Naive thymus-derived CD4-positive, alpha-beta T cell (primary cell): ENCODE results near the gene RNU4-1. TPM values are rescaled to one million over a fixed set of nuclear protein-coding genes. Genes with fewer than 3 reads are reported as not detected.

Experiments used
- ATAC-seq: fragments of 150-1000 bp; cut with Tn5 transposase; 2 replicates; pipeline ENCODE4 v1.10.0; 2021; ENCODE audit warnings: mild to moderate bottlenecking, moderate library complexity
- CTCF ChIA-PET: fragments of 350-600 bp; sonication (Branson Sonifier 250); formaldehyde crosslinking; loops from one replicate; lab custom pipeline; 2021; ENCODE audit warnings: antibody characterized with exemption; lab: Charles Lee
- POLR2A ChIA-PET: fragments of 350-600 bp; sonication (Branson Sonifier 250); formaldehyde crosslinking; loops from one replicate; lab custom pipeline; 2021; ENCODE audit warnings: antibody characterized with exemption, inconsistent platforms; lab: Charles Lee
- DNase-seq, 9 donors: peaks; one replicate each; pipeline versions ENCODE4 v3.0.0 to v3.0.0-alpha.2; 2020 to 2022; ENCODE audit warnings: mixed read lengths in 1 of 9
- H3K27ac ChIP-seq: one replicate; pipeline ENCODE4 v1.7.0; 2013; ENCODE audit warnings: mild to moderate bottlenecking, low read depth, low read length, moderate library complexity
- H3K27me3 ChIP-seq, 2 donors: one replicate each; pipeline ENCODE4 v1.7.0; 2013; ENCODE audit warnings: low read length in 2 of 2, mild to moderate bottlenecking in 2 of 2, moderate library complexity in 2 of 2; ENCODE audit not compliant: control insufficient read depth in 2 of 2, insufficient read depth in 2 of 2
- H3K36me3 ChIP-seq, 3 experiments: 1 replicate in 2 of 3; 2 replicates in 1 of 3; pipeline ENCODE4 v1.7.0; 2013; ENCODE audit warnings: low read length in 3 of 3, mild to moderate bottlenecking in 3 of 3, moderate library complexity in 1 of 3; ENCODE audit not compliant: insufficient read depth in 3 of 3, control insufficient read depth in 2 of 3
- H3K4me1 ChIP-seq, 2 donors: one replicate each; pipeline ENCODE4 v1.7.0; 2013; ENCODE audit warnings: low read length in 2 of 2, mild to moderate bottlenecking in 2 of 2, moderate library complexity in 1 of 2; ENCODE audit not compliant: control insufficient read depth in 2 of 2, insufficient read depth in 2 of 2
- H3K4me3 ChIP-seq: 2 replicates; pipeline ENCODE4 v1.7.0; 2013; ENCODE audit warnings: mild to moderate bottlenecking, low read length
- H3K9me3 ChIP-seq, 3 experiments: 1 replicate in 2 of 3; 2 replicates in 1 of 3; pipeline ENCODE4 v1.7.0; 2013; ENCODE audit warnings: low read length in 3 of 3; ENCODE audit not compliant: control insufficient read depth in 2 of 3
- H3K27ac Mint-ChIP-seq, 9 donors: one replicate each; pipeline ENCODE4 v1.8.0; 2020 to 2022; ENCODE audit warnings: mixed read lengths in 9 of 9, mild to moderate bottlenecking in 8 of 9, moderate library complexity in 5 of 9, inconsistent platforms in 2 of 9
- H3K27me3 Mint-ChIP-seq, 5 donors: one replicate each; pipeline ENCODE4 v1.8.0; 2021 to 2022; ENCODE audit warnings: mixed read lengths in 5 of 5, mild to moderate bottlenecking in 1 of 5
- H3K36me3 Mint-ChIP-seq, 5 donors: one replicate each; pipeline ENCODE4 v1.8.0; 2020 to 2022; ENCODE audit warnings: mixed read lengths in 5 of 5, mild to moderate bottlenecking in 3 of 5, inconsistent platforms in 1 of 5
- H3K4me1 Mint-ChIP-seq, 7 donors: one replicate each; pipeline ENCODE4 v1.8.0; 2020 to 2022; ENCODE audit warnings: mixed read lengths in 7 of 7, mild to moderate bottlenecking in 3 of 7, inconsistent platforms in 1 of 7
- H3K4me3 Mint-ChIP-seq, 10 donors: one replicate each; pipeline ENCODE4 v1.8.0; 2020 to 2022; ENCODE audit warnings: mild to moderate bottlenecking in 10 of 10, mixed read lengths in 10 of 10, moderate library complexity in 6 of 10, inconsistent platforms in 2 of 10
- H3K9me3 Mint-ChIP-seq, 11 donors: one replicate each; pipeline ENCODE4 v1.8.0; 2020 to 2022; ENCODE audit warnings: mixed read lengths in 11 of 11, mild to moderate bottlenecking in 4 of 11, inconsistent platforms in 1 of 11, moderate library complexity in 1 of 11
- intact Hi-C, 2 donors: fragments of 100-400 bp; cut with micrococcal nuclease; formaldehyde crosslinking; loops; one replicate each; pipeline ENCODE4 v1.15.1; 2023
- polyA plus RNA-seq, 2 donors: library from polyadenylated mRNA; unstranded; fragments of 300-500 nt; fragmentation: Illumina TruSeq; gene quantifications; one replicate each; pipeline ENCODE4 v1.2.3, GENCODE V29; 2021
- total RNA-seq, 6 experiments: library from RNA in 5 of 6; stranded (reverse) in 5 of 6; gene quantifications; 1 replicate in 5 of 6; 2 replicates in 1 of 6; pipeline ENCODE4 v1.2.3 and lab custom pipeline; 2021 to 2026

Gene RNU4-1
- total and polyA plus RNA-seq, 7 experiments from 2014 or later, result 319 to 3,107 (median 1,510) TPM; not detected in 2

DNA sequence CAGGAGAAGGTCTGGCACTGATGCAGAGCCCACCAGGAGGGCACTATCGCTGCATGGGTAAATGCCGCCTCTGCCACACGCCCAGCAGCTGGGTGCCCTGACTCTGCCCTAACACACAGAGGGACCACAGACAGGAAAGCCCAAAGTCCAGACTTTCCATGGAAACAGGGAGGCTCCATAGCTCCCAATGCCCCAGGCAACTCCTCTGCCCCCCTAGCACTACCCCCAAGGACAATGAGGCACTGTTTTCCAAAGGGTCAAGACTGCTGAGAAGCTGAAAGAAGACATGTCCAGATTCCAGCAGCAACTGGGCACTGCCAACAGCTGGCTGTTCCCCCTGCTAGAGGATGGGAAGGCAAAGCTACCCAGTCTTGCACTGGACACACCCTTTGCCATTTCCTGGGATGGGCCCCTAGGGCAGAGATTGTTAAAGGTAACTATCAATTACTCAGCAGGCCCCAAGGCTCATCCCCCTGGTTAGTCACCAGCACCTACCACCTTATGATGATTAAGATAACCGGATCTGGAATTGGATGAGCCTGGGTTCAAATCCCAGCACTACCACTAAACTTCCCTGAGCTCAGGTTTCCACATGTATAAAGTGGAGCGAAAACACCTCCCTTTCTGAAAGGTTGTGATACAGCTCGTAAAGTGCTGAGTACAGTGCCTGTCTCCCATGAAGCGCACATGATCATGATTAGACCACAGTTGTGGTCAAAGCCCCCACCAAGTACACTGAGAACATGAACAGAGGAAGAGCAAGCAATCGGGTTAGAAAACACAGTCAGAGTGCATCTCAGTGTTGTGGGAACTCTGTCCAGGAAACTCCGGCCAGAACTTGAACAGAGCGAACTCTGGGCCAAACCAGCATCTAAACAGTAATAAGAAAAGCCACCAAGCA lies 30.8 kb downstream of the RNU4-1 start:
- peak in 1 of 9 donors; percentile 21 for DNase-seq
- Histone ChIP-seq H3K4me3 (peak overlapping the region; percentile 76), H3K27me3 (no peaks in the 10 kb centered on the region), H3K27ac (peak overlapping the region; percentile 91), H3K36me3 (peaks cover 0 to 10% (median 0%) of the 10 kb centered on the region in 3 experiments), H3K4me1 (peaks cover 55 to 69% of the 10 kb centered on the region in 2 donors), H3K9me3 (no peaks in the 10 kb centered on the region)
- Mint-ChIP-seq H3K4me1 (peaks cover 46 to 72% (median 63%) of the 10 kb centered on the region in 7 donors), H3K4me3 (peak overlapping the region; percentile 89 to 100 (median 93)), H3K27me3 (no peaks in the 10 kb centered on the region), H3K36me3 (peaks cover 3 to 39% (median 9%) of the 10 kb centered on the region in 5 donors), H3K9me3 (no peaks in the 10 kb centered on the region), H3K27ac (peak overlapping the region; percentile 71 to 97 (median 91))
- ATAC-seq, result no peak
- ChIA-PET POLR2A (interaction anchor here (1.0 to 9.6 kb wide), 10 partner anchors 11 to 79 kb away, joined by 3 to 235 read pairs (median 10); partner anchors contain the start of genes RNU4-1, RNU4-2 and RPLP0), CTCF (interaction anchor here (1.0 to 11.2 kb wide), 5 partner anchors 8 to 33 kb away, joined by 3 to 286 read pairs (median 19); no protein-coding TSS in a partner anchor)
- intact Hi-C loops, result no loop called here

GRCh38 chr12:120260607-120261006 lies 32.4 kb downstream of the RNU4-1 start:
- POLR2A ChIA-PET, result interaction anchor here (0.6 to 9.6 kb wide), 7 partner anchors 10 to 60 kb away, joined by 3 to 235 read pairs (median 12); partner anchors contain the start of gene RPLP0
- Histone ChIP-seq H3K4me1 (peaks cover 67 to 73% of the 10 kb centered on the region in 2 donors), H3K9me3 (no peaks in the 10 kb centered on the region), H3K27me3 (no peaks in the 10 kb centered on the region), H3K4me3 (peak overlapping the region; percentile 30), H3K27ac (peak overlapping the region; percentile 39), H3K36me3 (peaks cover 0 to 16% (median 0%) of the 10 kb centered on the region in 3 experiments)
- peaks cover 3 to 44% (median 9%) of the 10 kb centered on the region in 5 donors for H3K36me3 Mint-ChIP-seq
- H3K4me1 Mint-ChIP-seq, result peaks cover 59 to 84% (median 77%) of the 10 kb centered on the region in 7 donors
- peak overlapping the region; percentile 36 to 97 (median 89) for H3K27ac Mint-ChIP-seq
- DNase-seq, result no peak
- no peaks in the 10 kb centered on the region for H3K27me3 Mint-ChIP-seq
- intact Hi-C loops, result no loop called here
- H3K4me3 Mint-ChIP-seq, result peak overlapping the region; percentile 19 to 95 (median 65)
- CTCF ChIA-PET, result interaction anchor here (3.2 to 11.2 kb wide), 2 partner anchors 21 to 32 kb away, joined by 19 to 286 read pairs; no protein-coding TSS in a partner anchor
- no peaks in the 10 kb centered on the region for H3K9me3 Mint-ChIP-seq
- ATAC-seq, result no peak

GRCh38 chr12:120259418-120260202 lies 33.4 kb downstream of the RNU4-1 start:
- H3K9me3 Mint-ChIP-seq, result no peaks in the 10 kb centered on the region
- H3K4me1 Mint-ChIP-seq, result peaks cover 66 to 92% (median 85%) of the 10 kb centered on the region in 7 donors
- peak overlapping the region; percentile 60 for H3K27ac ChIP-seq
- peaks cover 0 to 12% (median 0%) of the 10 kb centered on the region in 3 experiments for H3K36me3 ChIP-seq
- ATAC-seq (no peak), DNase-seq (no peak)
- CTCF ChIA-PET, result interaction anchor here (3.2 to 11.2 kb wide), 2 partner anchors 20 to 31 kb away, joined by 19 to 286 read pairs; no protein-coding TSS in a partner anchor
- intact Hi-C loops, result no loop called here
- H3K4me3 Mint-ChIP-seq, result peak overlapping the region; percentile 22 to 95 (median 60)
- no peaks in the 10 kb centered on the region for H3K27me3 Mint-ChIP-seq
- H3K27ac Mint-ChIP-seq, result peak overlapping the region; percentile 26 to 97 (median 89)
- no peaks in the 10 kb centered on the region for H3K9me3 ChIP-seq
- H3K27me3 ChIP-seq, result no peaks in the 10 kb centered on the region
- POLR2A ChIA-PET, result interaction anchor here (0.7 to 15.4 kb wide), 5 partner anchors 9 to 66 kb away, joined by 3 to 235 read pairs (median 103); no protein-coding TSS in a partner anchor
- H3K4me1 ChIP-seq, result peaks cover 74 to 79% of the 10 kb centered on the region in 2 donors
- H3K4me3 ChIP-seq, result no peak overlapping the region
- H3K36me3 Mint-ChIP-seq, result peaks cover 7 to 45% (median 15%) of the 10 kb centered on the region in 5 donors

DNA sequence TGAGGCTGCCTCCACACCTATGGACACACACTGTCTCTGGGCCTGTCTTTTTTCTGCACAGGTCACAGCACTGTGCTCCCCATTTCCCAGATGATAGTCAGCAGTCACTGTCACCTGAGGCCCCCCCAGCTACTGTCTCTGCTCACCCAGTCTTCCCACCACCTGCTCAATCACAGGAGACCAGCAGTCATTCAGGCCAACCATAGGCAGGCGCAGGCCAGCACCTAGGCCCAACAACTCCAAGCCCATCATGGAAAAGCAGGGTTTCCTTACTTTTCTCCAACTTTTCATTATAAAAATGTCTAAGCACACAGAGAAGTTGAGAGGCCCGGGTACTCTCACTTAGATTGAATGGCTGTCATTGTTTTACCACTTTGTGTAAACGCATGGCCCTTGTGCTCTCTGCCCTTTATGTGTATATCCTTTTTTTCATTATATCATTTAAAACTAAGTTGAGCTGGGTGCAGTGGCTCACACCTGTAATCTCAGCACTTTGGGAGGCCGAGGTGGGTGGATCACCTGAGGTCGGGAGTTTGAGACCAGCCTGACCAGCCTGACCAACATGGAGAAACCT lies 34.6 kb downstream of the RNU4-1 start:
- no peak overlapping the region for H3K4me3 ChIP-seq
- peak overlapping the region; percentile 56 for H3K27ac ChIP-seq
- POLR2A ChIA-PET, result interaction anchor here (0.7 to 15.4 kb wide), 8 partner anchors 7 to 65 kb away, joined by 3 to 235 read pairs (median 39); partner anchors contain the start of genes RNU4-1 and RNU4-2
- H3K4me1 ChIP-seq, result peaks cover 79 to 82% of the 10 kb centered on the region in 2 donors
- H3K9me3 ChIP-seq, result no peaks in the 10 kb centered on the region
- Mint-ChIP-seq H3K36me3 (peaks cover 6 to 43% (median 15%) of the 10 kb centered on the region in 5 donors), H3K27me3 (no peaks in the 10 kb centered on the region), H3K4me3 (peak overlapping the region; percentile 6 to 68 (median 52)), H3K27ac (peak overlapping the region; percentile 76 to 97 (median 88)), H3K4me1 (peaks cover 74 to 98% (median 93%) of the 10 kb centered on the region in 7 donors), H3K9me3 (no peaks in the 10 kb centered on the region)
- no peaks in the 10 kb centered on the region for H3K27me3 ChIP-seq
- ATAC-seq (no peak), DNase-seq (no peak)
- intact Hi-C loops, result no loop called here
- H3K36me3 ChIP-seq, result peaks cover 0 to 12% (median 0%) of the 10 kb centered on the region in 3 experiments
- CTCF ChIA-PET, result interaction anchor here (2.2 to 11.2 kb wide), 2 partner anchors 23 to 30 kb away, joined by 7 to 286 read pairs; no protein-coding TSS in a partner anchor

DNA sequence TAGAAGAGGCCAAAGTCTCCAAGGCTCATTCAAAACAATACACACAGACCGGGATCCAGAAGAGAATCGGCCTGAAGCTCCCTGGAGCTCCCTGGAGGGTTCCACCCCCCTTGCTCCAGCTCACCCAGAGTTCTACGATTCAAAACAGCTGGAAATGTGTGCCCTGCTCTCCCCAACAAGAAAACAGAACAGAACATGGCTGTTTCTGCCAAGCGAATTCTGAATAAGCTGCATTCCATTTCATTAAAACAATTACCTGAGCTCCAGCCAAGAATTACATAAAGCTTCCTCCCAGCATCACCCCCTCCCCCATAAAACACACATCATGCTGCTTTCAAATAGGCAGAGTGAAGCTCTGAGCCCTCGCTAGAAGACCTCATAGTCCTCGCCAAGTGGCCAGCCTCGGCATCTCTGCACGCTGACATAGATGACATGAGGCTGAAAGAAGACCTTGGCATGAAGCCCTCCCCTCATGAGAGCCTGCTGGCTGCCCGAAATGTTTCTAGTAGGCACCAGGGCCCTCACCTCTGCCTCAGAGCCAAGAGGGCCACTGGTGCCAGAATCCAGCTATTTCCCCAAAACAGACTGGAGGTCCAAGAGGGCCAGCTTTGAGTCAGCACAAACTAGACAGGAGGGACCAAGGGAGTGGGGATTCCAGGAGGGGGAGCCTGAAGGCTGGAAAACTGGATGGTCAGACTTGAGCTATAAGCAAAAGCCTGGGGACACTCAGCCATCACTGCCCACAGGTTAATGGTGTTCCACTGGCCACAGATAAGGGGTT lies 35.8 kb downstream of the RNU4-1 start:
- Mint-ChIP-seq H3K36me3 (peaks cover 6 to 41% (median 12%) of the 10 kb centered on the region in 5 donors), H3K27ac (peak overlapping the region; percentile 72 to 97 (median 89)), H3K27me3 (no peaks in the 10 kb centered on the region), H3K4me1 (peaks cover 77 to 98% (median 93%) of the 10 kb centered on the region in 7 donors), H3K4me3 (peak overlapping the region; percentile 23 to 66 (median 46)), H3K9me3 (no peaks in the 10 kb centered on the region)
- ATAC-seq (no peak), DNase-seq (peak in 1 of 9 donors; percentile 41)
- H3K4me3 ChIP-seq, result no peak overlapping the region
- ChIA-PET CTCF (interaction anchor here (0.9 to 11.2 kb wide), 5 partner anchors 8 to 28 kb away, joined by 4 to 286 read pairs (median 5); partner anchors contain the start of gene PXN), POLR2A (interaction anchor here (0.6 to 15.4 kb wide), 10 partner anchors 8 to 58 kb away, joined by 3 to 205 read pairs (median 4); partner anchors contain the start of genes PXN, RNU4-1, RNU4-2 and RPLP0)
- H3K4me1 ChIP-seq, result peaks cover 79% of the 10 kb centered on the region in 2 donors
- H3K9me3 ChIP-seq, result no peaks in the 10 kb centered on the region
- H3K27ac ChIP-seq, result peak overlapping the region; percentile 56
- H3K27me3 ChIP-seq, result no peaks in the 10 kb centered on the region
- peaks cover 0 to 12% (median 0%) of the 10 kb centered on the region in 3 experiments for H3K36me3 ChIP-seq
- intact Hi-C loops, result no loop called here
